ENCODE results near the gene GPRC5B.

Gene GPRC5B

DNA sequence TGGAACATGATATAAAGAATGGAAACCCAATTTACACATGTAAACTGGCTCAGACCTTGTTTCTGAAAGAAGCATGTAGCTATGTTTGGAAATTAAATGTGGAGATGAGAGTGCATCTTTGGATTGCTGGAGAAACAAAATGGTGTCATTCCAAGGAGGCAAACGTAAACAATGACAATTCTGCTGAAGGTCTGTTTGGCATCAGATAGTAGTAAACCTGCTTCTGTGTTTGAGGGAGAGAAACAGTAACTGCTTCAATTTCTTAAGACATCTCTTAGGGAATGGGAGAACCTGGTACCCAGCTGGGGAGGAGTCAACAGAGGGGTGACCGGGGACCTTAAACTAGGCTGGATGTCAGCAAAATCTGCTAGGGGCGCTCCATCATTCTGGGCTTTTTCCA is 23.5 kb downstream of the GPRC5B start:
- H3K9me3 ChIP-seq (ENCODE audit: control insufficient read depth, low read length): no peaks in the 10 kb centered on the region
- no peak overlapping the region for H3K4me3 ChIP-seq (ENCODE audit: low read length)
- H3K36me3 ChIP-seq (ENCODE audit: control insufficient read depth, insufficient read depth, low read length): peaks cover 9% of the 10 kb centered on the region
- no peaks in the 10 kb centered on the region for H3K4me1 ChIP-seq (ENCODE audit: control insufficient read depth, insufficient read depth, low read length)
- H3K27me3 ChIP-seq (ENCODE audit: control insufficient read depth, insufficient read depth, low read length): no peaks in the 10 kb centered on the region
- no peak overlapping the region for H3K9ac ChIP-seq (ENCODE audit: low read length)

DNA sequence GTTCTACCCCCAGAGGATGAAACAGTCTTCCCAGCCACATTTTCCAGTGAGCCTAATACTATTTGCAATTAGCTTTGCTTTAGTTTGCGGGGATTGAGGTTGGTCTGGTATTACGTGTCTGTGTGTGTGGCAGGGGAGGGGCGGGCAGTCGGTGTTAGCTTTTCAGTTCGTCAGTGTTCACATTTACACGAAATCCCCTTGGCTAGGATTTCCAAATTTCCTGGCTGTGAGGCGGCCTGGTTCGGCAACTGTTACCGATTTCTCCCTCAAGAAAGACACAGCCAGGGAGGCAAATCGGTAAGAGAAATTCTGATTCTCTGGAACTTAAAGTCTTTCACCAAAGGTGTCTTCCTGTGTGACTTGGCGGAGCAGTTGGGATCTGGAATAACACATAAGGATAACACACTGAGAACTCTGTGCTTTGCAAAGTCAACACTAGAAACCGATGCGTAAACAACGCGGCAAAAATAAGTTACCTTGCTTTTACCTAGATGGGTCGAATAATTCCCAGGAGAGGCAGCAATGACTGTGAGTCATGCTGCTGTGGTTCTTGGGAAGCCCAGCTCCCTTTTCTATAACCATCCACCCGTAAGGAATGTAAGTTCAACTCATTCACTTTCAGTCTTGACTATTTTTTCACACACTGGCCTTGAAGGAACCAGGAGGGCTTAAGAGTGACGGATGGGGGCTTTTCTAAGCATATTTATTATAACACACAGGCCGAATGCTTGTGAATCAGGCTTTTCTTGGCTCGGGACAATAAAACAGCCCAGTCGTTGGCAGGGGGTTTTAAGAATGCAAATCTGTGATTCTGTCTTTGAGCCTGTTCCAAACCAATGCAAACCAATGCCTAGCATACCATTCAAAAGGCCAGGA is 24.2 kb downstream of the GPRC5B start:
- Histone ChIP-seq H3K9ac (ENCODE audit: low read length) (no peak overlapping the region), H3K9me3 (ENCODE audit: control insufficient read depth, low read length) (no peaks in the 10 kb centered on the region), H3K36me3 (ENCODE audit: control insufficient read depth, insufficient read depth, low read length) (peaks cover 9% of the 10 kb centered on the region), H3K27me3 (ENCODE audit: control insufficient read depth, insufficient read depth, low read length) (no peaks in the 10 kb centered on the region), H3K4me1 (ENCODE audit: control insufficient read depth, insufficient read depth, low read length) (no peaks in the 10 kb centered on the region), H3K4me3 (ENCODE audit: low read length) (no peak overlapping the region)

DNA sequence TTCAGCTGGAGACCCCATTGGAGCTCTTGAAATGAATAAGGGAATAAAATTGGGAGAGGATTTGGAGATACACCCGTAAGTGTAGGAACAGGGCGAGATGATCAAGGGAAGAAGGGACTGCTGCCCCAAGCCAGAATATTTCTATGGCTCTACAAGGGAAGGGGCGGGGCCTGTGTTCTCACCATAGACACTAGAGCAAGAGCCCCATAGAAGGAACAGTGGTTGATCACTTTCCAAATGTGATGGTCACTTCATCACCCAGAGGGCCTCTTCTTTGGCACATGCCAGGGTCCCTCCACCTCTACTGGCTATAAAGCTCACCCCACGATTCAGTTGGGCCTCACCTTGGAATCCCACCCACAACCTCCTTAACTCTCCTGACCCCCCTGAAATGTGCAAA is 25.0 kb downstream of the GPRC5B start:
- Histone ChIP-seq H3K4me3 (ENCODE audit: low read length) (no peak overlapping the region), H3K27me3 (ENCODE audit: control insufficient read depth, insufficient read depth, low read length) (no peaks in the 10 kb centered on the region), H3K9ac (ENCODE audit: low read length) (no peak overlapping the region), H3K4me1 (ENCODE audit: control insufficient read depth, insufficient read depth, low read length) (no peaks in the 10 kb centered on the region), H3K36me3 (ENCODE audit: control insufficient read depth, insufficient read depth, low read length) (peaks cover 9% of the 10 kb centered on the region), H3K9me3 (ENCODE audit: control insufficient read depth, low read length) (no peaks in the 10 kb centered on the region)

DNA sequence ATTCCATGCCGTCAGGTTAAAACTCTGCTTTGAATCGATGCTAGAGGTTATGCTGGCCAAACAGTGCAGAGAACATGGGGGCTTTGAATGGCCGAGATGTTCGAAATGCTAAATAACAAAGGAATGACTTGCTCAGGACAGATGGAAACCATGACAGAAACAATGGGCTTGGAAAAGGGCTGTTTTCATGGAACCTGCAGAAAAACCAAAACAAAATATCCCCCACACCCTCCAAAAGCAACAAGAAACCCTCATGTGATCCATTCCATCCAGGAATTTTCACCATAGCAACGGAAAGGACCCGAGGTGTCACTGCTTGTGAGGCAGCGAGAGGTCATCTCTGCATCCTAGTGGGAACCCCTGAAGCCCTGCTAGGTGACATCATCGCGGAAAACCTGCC is 25.5 kb downstream of the GPRC5B start:
- no peaks in the 10 kb centered on the region for H3K9me3 ChIP-seq (ENCODE audit: control insufficient read depth, low read length)
- H3K4me1 ChIP-seq (ENCODE audit: control insufficient read depth, insufficient read depth, low read length): no peaks in the 10 kb centered on the region
- H3K27me3 ChIP-seq (ENCODE audit: control insufficient read depth, insufficient read depth, low read length): no peaks in the 10 kb centered on the region
- no peak overlapping the region for H3K9ac ChIP-seq (ENCODE audit: low read length)
- peaks cover 9% of the 10 kb centered on the region for H3K36me3 ChIP-seq (ENCODE audit: control insufficient read depth, insufficient read depth, low read length)
- no peak overlapping the region for H3K4me3 ChIP-seq (ENCODE audit: low read length)

DNA sequence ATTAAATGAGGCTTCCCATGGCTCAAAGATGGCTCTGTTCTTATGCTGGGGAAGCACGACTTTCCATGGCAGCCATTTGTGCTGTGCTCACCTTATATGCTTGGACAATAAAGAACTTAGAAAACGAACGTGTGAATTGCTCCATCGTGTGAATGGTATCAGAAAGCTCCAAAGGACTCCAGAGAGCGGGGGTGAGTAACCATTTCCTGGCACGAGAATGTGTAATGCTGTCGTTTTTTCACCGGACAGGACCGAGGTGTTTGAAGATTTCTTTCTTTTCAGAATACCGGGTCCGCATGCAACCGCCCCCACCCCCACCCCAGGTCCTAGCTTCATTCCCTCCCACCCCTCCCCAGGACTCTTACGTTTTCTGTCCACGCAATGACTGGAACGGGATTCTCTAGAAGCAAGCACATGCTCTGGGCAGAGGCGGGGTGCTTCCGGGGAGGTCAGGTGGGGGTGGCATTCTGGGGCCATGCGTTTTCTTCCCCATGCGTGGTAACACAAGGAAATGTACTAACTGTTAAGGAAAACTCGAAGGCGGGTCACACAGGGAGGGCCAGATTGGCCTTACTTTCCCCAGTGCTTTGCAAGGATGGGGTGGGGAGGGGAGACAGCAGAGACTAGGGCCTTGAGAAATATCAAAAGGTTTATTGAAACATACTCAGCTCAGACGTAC is 26.2 kb downstream of the GPRC5B start:
- Histone ChIP-seq H3K4me3 (ENCODE audit: low read length) (no peak overlapping the region), H3K4me1 (ENCODE audit: control insufficient read depth, insufficient read depth, low read length) (no peaks in the 10 kb centered on the region), H3K36me3 (ENCODE audit: control insufficient read depth, insufficient read depth, low read length) (peaks cover 9% of the 10 kb centered on the region), H3K9ac (ENCODE audit: low read length) (no peak overlapping the region), H3K27me3 (ENCODE audit: control insufficient read depth, insufficient read depth, low read length) (no peaks in the 10 kb centered on the region), H3K9me3 (ENCODE audit: control insufficient read depth, low read length) (no peaks in the 10 kb centered on the region)

DNA sequence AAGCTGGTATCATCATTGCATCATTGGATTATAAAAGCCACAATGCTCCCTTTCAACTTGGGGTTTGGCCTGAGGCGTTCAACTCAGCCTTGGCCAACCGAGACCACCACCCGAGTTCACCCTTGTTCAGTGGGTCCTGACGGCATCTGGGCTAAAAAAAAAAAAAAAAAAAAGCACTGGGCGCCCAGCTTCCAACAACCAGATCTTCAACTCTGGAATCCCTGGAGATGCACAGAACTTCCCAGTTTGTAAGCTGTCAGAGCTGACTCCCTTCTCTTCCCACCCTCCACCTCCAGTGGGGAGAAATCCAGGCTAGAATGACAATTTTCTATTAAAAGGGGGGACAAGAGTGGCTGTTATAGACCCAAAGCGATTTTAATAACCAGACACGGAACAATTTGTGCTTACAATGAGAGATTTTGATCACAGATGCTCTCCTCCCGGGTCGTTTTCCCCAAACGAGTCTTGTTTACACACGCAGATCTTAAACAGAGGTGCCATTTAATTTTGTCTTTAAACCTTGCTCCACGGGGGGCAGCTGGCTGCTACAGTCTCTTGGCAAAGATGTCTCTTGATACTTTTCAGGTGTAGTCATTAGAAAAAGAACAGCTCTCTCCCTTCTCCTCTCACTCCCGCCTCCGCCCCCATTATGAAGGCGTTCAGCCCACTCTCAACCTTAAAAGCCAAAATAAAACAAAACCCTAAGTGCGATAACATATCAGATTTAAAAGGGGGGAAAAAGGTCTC is 26.9 kb downstream of the GPRC5B start:
- Histone ChIP-seq H3K27me3 (ENCODE audit: control insufficient read depth, insufficient read depth, low read length) (no peaks in the 10 kb centered on the region), H3K9ac (ENCODE audit: low read length) (no peak overlapping the region), H3K4me3 (ENCODE audit: low read length) (no peak overlapping the region), H3K4me1 (ENCODE audit: control insufficient read depth, insufficient read depth, low read length) (no peaks in the 10 kb centered on the region), H3K9me3 (ENCODE audit: control insufficient read depth, low read length) (no peaks in the 10 kb centered on the region), H3K36me3 (ENCODE audit: control insufficient read depth, insufficient read depth, low read length) (peaks cover 9% of the 10 kb centered on the region)

DNA sequence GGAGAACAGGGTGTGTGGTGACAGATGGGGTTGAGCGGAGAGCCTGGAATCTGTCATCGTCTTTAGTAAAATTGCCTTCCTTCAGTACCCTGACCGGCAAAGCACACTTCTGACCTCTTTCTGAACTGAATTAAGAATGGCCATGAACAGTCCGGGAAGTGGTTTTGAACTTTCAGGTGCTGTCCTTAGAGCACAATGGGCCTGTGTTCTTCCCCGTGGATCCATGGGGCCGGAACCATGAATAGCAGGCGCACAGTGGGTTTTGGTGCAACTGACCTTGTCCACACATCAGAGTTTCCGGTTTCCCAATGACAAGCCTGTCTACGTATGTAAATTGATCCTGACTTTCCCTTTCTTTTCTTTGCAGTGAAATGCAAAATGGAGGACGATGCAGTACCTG is 28.5 kb downstream of the GPRC5B start:
- Histone ChIP-seq H3K4me3 (ENCODE audit: low read length) (no peak overlapping the region), H3K4me1 (ENCODE audit: control insufficient read depth, insufficient read depth, low read length) (no peaks in the 10 kb centered on the region), H3K9me3 (ENCODE audit: control insufficient read depth, low read length) (no peaks in the 10 kb centered on the region), H3K36me3 (ENCODE audit: control insufficient read depth, insufficient read depth, low read length) (peaks cover 9% of the 10 kb centered on the region), H3K27me3 (ENCODE audit: control insufficient read depth, insufficient read depth, low read length) (no peaks in the 10 kb centered on the region), H3K9ac (ENCODE audit: low read length) (no peak overlapping the region)

DNA sequence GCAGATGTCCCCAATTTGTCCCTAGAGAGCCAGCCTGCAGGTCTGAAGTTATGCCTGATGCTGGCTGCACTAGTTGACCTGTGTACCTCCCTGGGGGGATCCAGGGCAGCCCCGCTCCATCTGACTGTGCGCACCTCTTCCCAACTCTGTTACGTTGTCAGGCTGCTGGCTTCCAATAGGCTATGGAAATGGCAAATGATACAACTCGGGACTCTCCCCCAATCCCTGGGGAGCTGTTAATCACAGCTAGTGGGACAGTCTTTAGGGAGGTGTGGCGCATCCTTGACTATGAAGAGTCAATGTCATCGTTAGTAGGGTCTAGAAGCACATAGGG is 30.1 kb downstream of the GPRC5B start:
- Histone ChIP-seq H3K4me3 (ENCODE audit: low read length) (no peak overlapping the region), H3K4me1 (ENCODE audit: control insufficient read depth, insufficient read depth, low read length) (no peaks in the 10 kb centered on the region), H3K36me3 (ENCODE audit: control insufficient read depth, insufficient read depth, low read length) (peaks cover 9% of the 10 kb centered on the region), H3K9me3 (ENCODE audit: control insufficient read depth, low read length) (no peaks in the 10 kb centered on the region), H3K9ac (ENCODE audit: low read length) (no peak overlapping the region), H3K27me3 (ENCODE audit: control insufficient read depth, insufficient read depth, low read length) (no peaks in the 10 kb centered on the region)

DNA sequence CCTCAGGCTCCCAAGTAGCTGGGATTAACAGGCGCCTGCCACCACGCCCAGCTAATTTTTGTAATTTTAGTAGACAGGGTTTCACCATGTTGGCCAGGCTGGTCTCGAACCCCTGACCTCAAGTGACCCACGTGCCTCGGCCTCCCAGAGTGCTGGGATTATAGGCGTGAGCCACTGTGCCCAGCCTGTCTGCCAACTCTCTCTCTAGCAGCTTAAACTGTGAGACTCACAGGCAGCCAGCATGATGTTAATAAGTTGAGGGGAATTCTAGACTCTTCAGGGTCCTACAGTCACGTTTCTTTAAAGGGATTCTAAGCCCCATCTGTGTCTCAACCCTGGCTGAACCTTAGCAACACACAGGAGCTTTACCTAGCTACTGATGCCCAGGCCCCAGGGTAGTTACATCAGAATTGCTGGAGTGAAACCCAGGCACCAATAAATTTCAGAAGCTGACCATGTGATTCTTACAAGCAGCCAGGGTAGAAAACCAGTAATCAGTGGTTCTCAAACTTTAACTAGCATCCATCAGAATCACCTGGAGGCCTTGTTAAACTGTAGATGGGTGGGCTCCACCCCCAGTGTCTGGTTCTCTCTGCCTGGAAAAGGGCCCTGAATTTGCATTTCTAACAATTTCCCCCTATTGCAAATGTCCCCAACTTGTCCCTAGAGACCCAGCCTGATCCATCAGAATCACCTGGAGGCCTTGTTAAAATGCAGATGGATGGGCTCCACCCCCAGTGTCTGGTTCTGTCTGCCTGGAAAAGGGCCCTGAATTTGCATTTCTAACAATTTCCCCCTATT is 30.7 kb downstream of the GPRC5B start:
- no peak overlapping the region for H3K9ac ChIP-seq (ENCODE audit: low read length)
- no peaks in the 10 kb centered on the region for H3K4me1 ChIP-seq (ENCODE audit: control insufficient read depth, insufficient read depth, low read length)

DNA sequence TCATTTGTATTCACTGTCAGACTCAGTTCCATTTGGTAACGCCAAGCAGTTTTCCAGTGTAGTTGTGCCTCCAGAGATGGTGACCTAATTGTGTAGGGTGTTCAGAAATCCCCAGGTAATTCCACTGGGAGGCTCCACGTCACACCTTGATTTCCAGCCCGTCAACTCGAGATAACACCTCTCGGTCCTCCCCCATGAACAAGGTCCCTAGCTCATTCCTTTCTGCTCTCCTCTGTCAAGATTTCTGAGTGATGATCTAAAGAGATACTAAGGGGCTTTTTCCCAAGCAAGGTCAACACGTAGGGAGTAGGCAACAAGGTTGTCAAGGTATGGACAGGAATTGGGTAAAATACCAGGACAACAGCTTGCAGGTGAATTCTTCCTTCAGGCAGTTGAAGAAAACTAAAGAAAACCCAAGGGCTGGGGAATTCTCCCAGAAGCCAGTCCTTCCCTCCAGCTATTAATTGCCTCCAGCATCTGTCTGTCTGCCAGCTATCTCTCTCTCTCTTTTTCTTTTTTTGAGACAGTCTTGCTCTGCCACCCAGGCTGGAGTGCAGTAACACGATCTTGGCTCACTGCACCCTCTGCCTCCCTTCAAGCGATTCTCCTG is 31.4 kb downstream of the GPRC5B start:
- no peaks in the 10 kb centered on the region for H3K9me3 ChIP-seq (ENCODE audit: control insufficient read depth, low read length)
- peaks cover 5% of the 10 kb centered on the region for H3K36me3 ChIP-seq (ENCODE audit: control insufficient read depth, insufficient read depth, low read length)
- H3K4me3 ChIP-seq (ENCODE audit: low read length): no peak overlapping the region
- H3K4me1 ChIP-seq (ENCODE audit: control insufficient read depth, insufficient read depth, low read length): no peaks in the 10 kb centered on the region
- no peak overlapping the region for H3K9ac ChIP-seq (ENCODE audit: low read length)
- H3K27me3 ChIP-seq (ENCODE audit: control insufficient read depth, insufficient read depth, low read length): no peaks in the 10 kb centered on the region

More for the DNA sequence above, 30.7 kb downstream of the GPRC5B start:
- Histone ChIP-seq H3K36me3 (ENCODE audit: control insufficient read depth, insufficient read depth, low read length) (peaks cover 5% of the 10 kb centered on the region), H3K9me3 (ENCODE audit: control insufficient read depth, low read length) (no peaks in the 10 kb centered on the region), H3K27me3 (ENCODE audit: control insufficient read depth, insufficient read depth, low read length) (no peaks in the 10 kb centered on the region), H3K4me3 (ENCODE audit: low read length) (no peak overlapping the region)

DNA sequence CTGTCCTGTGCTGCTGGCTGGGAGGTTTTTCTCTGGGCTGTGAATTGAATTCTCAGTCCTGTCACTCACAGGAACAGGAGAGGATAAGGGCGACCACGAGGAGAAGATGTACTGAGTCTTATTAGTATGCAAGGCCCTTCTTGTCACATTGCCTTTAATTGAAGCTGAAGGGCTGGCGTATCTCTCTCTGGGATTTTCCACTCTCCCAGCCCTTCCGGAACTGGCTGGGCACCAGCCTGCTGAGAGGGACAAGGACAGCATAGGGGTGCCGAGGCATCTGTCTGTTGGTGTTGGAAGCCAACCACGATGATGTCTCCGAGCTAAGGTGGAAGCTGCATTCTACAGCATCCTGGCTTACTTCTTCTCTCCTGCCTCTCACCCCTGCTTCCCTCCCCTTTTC is 33.2 kb downstream of the GPRC5B start:
- Histone ChIP-seq H3K9ac (ENCODE audit: low read length) (no peak overlapping the region), H3K36me3 (ENCODE audit: control insufficient read depth, insufficient read depth, low read length) (no peaks in the 10 kb centered on the region), H3K9me3 (ENCODE audit: control insufficient read depth, low read length) (no peaks in the 10 kb centered on the region), H3K4me3 (ENCODE audit: low read length) (no peak overlapping the region), H3K4me1 (ENCODE audit: control insufficient read depth, insufficient read depth, low read length) (no peaks in the 10 kb centered on the region), H3K27me3 (ENCODE audit: control insufficient read depth, insufficient read depth, low read length) (no peaks in the 10 kb centered on the region)

Measured in mucosa of stomach (tissue), 1 donor.